ENCODE results near the gene TBL1XR1.

- TF ChIP-seq POLR2A (IDR thresholded peaks at IDR 0.05; ENCODE audit: low read length) (no peak), GATA1 (IDR thresholded peaks at IDR 0.05; ENCODE audit: low read depth, low read length) (no peak)
These were observed 16.7 kb upstream of the TBL1XR1 start for GRCh38 chr3:177213801-177214535.
